Osteoblast (primary cell): ENCODE results near the gene IRGC. TPM values are rescaled to one million over a fixed set of nuclear protein-coding genes. Genes with fewer than 3 reads are reported as not detected.

ENCODE experiments used
- DNase-seq: peaks from one replicate; pipeline ENCODE4 v3.0.0; 2011; ENCODE audit warnings: low spot score, mixed read lengths; ENCODE audit not compliant: insufficient read length; ENCODE audit errors: missing footprints
- H2AFZ ChIP-seq: 2 replicates; pipeline ENCODE4 v1.6.0; 2011; ENCODE audit warnings: mild to moderate bottlenecking, low read length
- H3K27ac ChIP-seq: 2 replicates; pipeline ENCODE4 v1.5.1; 2011; ENCODE audit warnings: mild to moderate bottlenecking, low read depth, low read length, moderate library complexity
- H3K27me3 ChIP-seq: 2 replicates; pipeline ENCODE4 v1.6.0; 2012; ENCODE audit warnings: mild to moderate bottlenecking, control low read depth, inconsistent platforms, low read length, moderate library complexity; ENCODE audit not compliant: insufficient read depth
- H3K36me3 ChIP-seq: 2 replicates; pipeline ENCODE4 v1.5.1; 2011; ENCODE audit warnings: mild to moderate bottlenecking, low read length, control low read depth, moderate library complexity; ENCODE audit not compliant: insufficient read depth
- H3K4me1 ChIP-seq: 2 replicates; pipeline ENCODE4 v1.5.1; 2011; ENCODE audit warnings: mild to moderate bottlenecking, low read length, control low read depth, moderate library complexity; ENCODE audit not compliant: insufficient read depth
- H3K4me2 ChIP-seq: 2 replicates; pipeline ENCODE4 v1.6.0; 2011; ENCODE audit warnings: mild to moderate bottlenecking, low read length; ENCODE audit not compliant: insufficient read depth
- H3K4me3 ChIP-seq: fragments of 200-600 bp; sonication (generic); 3 replicates; pipeline ENCODE4 v1.5.1; 2012; ENCODE audit warnings: mild to moderate bottlenecking, low read length, inconsistent platforms; ENCODE audit not compliant: insufficient read depth
- H3K79me2 ChIP-seq: 2 replicates; pipeline ENCODE4 v1.6.0; 2012; ENCODE audit warnings: mild to moderate bottlenecking, low read length, control low read depth, inconsistent platforms; ENCODE audit not compliant: insufficient read depth
- H3K9me3 ChIP-seq: 2 replicates; pipeline ENCODE4 v1.5.1; 2011; ENCODE audit warnings: low read depth, low read length, control low read depth
- H4K20me1 ChIP-seq: 2 replicates; pipeline ENCODE4 v1.6.0; 2012; ENCODE audit warnings: mild to moderate bottlenecking, low read length, control low read depth; ENCODE audit not compliant: insufficient read depth
- CTCF ChIP-seq: IDR thresholded peaks from 2 replicates; pipeline ENCODE4 v1.5.1; 2011; ENCODE audit warnings: mild to moderate bottlenecking, low read depth, low read length, moderate library complexity; ENCODE audit errors: extremely low read depth
- total RNA-seq: library from RNA; depleted of rRNA; stranded (reverse); fragments of >200 nt; gene quantifications from 2 replicates; pipeline ENCODE4 v1.2.3, GENCODE V29; 2012

The IRGC gene
- total RNA-seq, result not detected in 2 replicates

GRCh38 chr19:43715776-43716175, at the start of gene IRGC:
TSS of gene IRGC (plus strand) at chr19:43716076. CDS start at chr19:43718559, 2,483 bp downstream.
- DNase-seq, result peak; percentile 10
- H3K36me3 ChIP-seq, result no peaks in the 10 kb centered on the region
- H3K27me3 ChIP-seq, result no peaks in the 10 kb centered on the region
- H3K4me1 ChIP-seq, result no peaks in the 10 kb centered on the region
- H3K4me3 ChIP-seq, result no peak within 1 kb of the TSS
- H3K79me2 ChIP-seq, result no peaks in the 10 kb centered on the region
- no peaks in the 10 kb centered on the region for H3K9me3 ChIP-seq
- no peaks in the 10 kb centered on the region for H4K20me1 ChIP-seq
- H3K27ac ChIP-seq, result no peak within 1 kb of the TSS
- no peak within 1 kb of the TSS for H3K4me2 ChIP-seq
- H2AFZ ChIP-seq, result no peak within 1 kb of the TSS
- no peak for TF ChIP-seq CTCF

- Histone ChIP-seq H3K36me3 (peaks cover 53% of the 10 kb centered on the region), H4K20me1 (peaks cover 33% of the 10 kb centered on the region), H2AFZ (peak overlapping the region; percentile 36), H3K27ac (peak overlapping the region; percentile 60), H3K9me3 (no peaks in the 10 kb centered on the region), H3K4me2 (peak overlapping the region; percentile 87), H3K79me2 (peaks cover 57% of the 10 kb centered on the region), H3K4me3 (peak overlapping the region; percentile 76), H3K4me1 (peaks cover 17% of the 10 kb centered on the region), H3K27me3 (no peaks in the 10 kb centered on the region)
- TF ChIP-seq CTCF, result no peak
- DNase-seq, result no peak
These were observed 48.6 kb upstream of the IRGC start for GRCh38 chr19:43667126-43667875.

- Histone ChIP-seq H3K27me3 (no peaks in the 10 kb centered on the region), H3K4me2 (peak overlapping the region; percentile 87), H4K20me1 (peaks cover 28% of the 10 kb centered on the region), H3K36me3 (peaks cover 46% of the 10 kb centered on the region), H2AFZ (peak overlapping the region; percentile 36), H3K79me2 (peaks cover 51% of the 10 kb centered on the region), H3K27ac (peak overlapping the region; percentile 60), H3K9me3 (no peaks in the 10 kb centered on the region), H3K4me1 (peaks cover 17% of the 10 kb centered on the region), H3K4me3 (peak overlapping the region; percentile 76)
- DNase-seq, result peak; percentile 93
- TF ChIP-seq CTCF, result no peak
These were observed 47.9 kb upstream of the IRGC start for GRCh38 chr19:43667876-43668405.

- DNase-seq, result peak; percentile 97
- H4K20me1 ChIP-seq, result peaks cover 27% of the 10 kb centered on the region
- H3K27me3 ChIP-seq, result no peaks in the 10 kb centered on the region
- no peaks in the 10 kb centered on the region for H3K9me3 ChIP-seq
- H3K36me3 ChIP-seq, result peaks cover 41% of the 10 kb centered on the region
- H3K27ac ChIP-seq, result peak overlapping the region; percentile 90
- TF ChIP-seq CTCF, result no peak
- peak overlapping the region; percentile 94 for H3K4me2 ChIP-seq
- H2AFZ ChIP-seq, result peak overlapping the region; percentile 69
- H3K79me2 ChIP-seq, result peaks cover 47% of the 10 kb centered on the region
- H3K4me3 ChIP-seq, result peak overlapping the region; percentile 98
- H3K4me1 ChIP-seq, result peaks cover 17% of the 10 kb centered on the region
These were observed 47.3 kb upstream of the IRGC start for GRCh38 chr19:43668406-43669109.
